GM19035 (cell line): ENCODE measurements around the gene SLC2A4RG.

Experiments used
- ATAC-seq: cut with Tn5 transposase; IDR thresholded peaks from one replicate; pipeline ENCODE4 v1.9.1; 2021; ENCODE audit not compliant: unreplicated experiment

Gene SLC2A4RG, protein sequence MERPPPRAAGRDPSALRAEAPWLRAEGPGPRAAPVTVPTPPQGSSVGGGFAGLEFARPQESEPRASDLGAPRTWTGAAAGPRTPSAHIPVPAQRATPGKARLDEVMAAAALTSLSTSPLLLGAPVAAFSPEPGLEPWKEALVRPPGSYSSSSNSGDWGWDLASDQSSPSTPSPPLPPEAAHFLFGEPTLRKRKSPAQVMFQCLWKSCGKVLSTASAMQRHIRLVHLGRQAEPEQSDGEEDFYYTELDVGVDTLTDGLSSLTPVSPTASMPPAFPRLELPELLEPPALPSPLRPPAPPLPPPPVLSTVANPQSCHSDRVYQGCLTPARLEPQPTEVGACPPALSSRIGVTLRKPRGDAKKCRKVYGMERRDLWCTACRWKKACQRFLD

DNA sequence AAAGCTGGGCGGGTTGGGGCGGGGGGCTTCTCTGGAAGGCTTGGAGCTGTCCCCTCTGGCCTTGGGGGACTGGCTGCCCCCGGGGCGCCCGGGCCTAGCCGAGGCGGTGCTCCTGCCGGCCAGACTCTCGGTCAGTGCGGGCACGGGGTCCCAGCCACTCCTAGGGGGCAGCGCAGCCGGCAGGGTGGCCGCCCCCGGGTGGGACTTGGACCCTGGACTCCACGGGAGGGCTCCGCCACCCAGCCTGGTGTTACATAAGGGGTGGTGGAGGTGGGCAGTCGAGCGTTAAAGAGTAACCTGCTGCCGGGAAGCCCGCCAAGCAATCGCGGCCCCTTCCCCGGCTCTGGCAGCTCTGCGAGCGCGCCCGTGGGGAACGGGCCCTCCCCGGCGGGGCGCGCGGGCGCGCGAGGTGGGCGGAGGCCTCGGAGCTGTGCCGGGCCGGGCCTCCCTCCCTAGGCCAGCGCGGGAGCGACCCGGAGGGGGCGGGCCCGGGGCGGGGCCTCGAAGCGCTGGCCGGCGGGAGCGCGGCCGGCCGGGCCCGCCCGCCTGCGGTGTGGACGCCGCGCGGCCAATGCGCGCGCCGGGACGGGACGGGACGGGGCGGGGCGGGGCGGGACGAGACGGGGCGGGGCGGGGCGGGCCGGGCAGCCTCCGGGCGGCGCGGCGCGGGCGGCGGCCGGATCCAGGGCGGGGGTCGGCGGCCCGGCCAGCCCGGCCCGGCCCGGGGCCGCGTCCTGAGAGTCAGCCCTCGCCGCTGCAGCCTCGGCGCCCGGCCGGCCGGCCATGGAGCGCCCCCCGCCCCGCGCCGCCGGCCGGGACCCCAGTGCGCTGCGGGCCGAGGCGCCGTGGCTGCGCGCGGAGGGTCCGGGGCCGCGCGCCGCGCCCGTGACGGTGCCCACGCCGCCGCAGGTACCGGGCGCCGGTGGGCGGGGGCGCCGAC, at the start of gene SLC2A4RG:
Gene SLC2A4RG (plus strand): TSS at position 647 of the 940 bp plus-strand sequence. CDS start 137 bp downstream, at position 784.
- ATAC-seq, result peak; percentile 52

DNA sequence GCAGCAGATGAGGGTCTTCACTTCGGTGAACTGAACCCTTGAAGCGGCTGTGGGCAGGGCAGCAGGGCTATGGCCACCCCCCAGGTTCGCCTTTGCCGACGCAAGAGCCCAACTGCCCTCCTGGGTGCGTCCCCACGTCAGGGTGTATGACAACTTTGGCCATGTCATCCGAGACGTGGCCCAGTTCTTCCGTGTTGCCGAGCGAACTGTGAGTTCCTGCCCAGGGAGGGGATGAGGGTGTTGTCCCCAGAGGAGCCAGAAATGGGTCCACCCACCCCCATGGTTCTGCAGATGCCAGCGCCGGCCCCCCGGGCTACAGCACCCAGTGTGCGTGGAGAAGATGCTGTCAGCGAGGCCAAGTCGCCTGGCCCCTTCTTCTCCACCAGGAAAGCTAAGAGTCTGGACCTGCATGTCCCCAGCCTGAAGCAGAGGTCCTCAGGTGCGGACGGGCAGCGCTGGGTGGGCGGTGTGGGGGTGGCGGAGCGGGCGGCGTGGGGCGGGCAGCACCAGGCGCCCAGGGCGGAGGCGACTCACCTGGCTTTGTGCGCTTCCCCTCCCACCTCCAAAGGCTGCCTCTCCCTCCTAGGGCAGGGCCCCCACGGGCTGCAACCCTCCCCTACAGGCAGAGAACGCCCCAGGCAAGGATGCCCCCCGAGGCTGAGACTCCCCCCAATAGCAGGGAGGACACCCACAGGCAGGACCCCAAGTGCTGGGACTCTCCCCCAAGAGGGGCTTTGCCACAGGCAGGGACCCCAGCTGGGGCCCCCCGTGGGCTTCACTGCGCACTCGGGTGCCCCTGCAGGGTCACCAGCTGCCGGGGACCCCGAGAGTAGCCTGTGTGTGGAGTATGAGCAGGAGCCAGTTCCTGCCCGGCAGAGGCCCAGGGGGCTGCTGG, 49.3 kb upstream of the SLC2A4RG start:
- no peak for ATAC-seq

DNA sequence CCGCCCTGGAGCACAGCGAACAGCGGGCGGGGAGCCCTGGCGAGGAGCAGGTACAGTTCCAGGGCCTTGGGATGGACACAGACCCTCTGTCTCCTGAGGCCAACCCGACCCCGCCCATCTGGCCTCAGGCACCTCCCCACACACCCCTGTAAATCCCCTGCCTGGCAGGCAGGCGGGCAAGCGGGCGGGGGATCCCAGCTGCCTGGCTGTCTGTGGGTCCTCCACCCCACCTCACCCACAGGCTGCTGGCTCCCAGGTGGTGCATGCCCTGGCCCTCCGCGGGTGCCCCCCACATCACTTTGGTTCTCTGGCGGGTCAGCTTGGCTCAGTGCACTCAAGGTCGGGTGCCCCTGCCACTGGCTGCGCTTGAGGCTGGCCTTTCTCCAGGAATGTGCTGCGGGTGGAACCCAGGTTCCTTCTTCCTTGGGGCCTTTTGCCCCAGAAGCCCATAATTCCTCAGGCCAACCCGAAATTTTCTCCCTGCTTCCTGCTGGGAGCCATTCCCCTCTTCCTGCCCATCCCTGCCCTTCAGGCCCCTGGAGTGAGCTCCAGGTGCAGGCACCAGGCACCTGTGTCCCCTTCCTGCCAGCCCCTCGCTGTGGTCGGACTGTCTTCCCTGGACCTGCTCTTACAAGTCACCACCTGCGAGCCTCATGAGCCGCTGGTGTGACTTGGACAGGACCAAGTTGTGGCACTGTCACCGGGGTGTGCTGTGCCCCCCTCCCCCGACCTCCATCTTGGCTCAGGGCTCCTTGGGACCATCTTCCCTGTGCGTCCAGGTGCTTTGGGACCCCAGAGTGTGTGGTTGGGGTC, 48.5 kb upstream of the SLC2A4RG start:
- ATAC-seq, result no peak

DNA sequence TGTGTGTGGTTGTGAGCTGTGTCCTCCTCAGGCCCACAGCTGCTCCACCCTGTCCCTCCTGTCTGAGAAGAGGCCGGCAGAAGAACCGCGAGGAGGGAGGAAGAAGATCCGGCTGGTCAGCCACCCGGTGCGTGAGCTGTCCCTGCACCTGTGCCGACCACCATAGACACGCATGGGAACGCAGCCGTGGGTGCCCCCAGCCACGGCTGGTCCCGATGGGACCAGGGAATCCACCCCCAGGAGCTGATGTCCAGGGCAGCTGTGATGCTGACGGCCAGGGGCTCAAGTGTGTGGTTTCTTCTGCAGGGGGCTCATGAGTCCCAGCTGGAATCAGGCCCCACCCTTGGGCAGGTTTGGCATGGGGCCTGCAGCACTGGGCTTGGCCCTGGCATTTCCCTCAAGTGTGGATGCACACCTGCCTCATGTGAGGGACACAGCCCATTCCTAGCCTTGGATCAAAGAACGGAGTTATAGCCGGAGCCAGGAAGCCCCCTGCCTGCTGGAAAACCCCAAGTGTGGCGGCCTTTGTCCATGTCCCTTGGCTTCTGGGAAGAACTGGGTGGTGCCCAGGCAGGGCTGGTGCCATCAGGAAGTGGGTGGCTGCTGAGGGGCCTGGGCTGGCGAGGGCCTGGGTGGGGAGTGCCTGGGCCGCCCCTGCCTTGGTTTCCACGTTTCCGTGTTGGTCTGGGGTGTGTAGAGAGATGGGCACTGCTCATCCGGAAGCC, 47.7 kb upstream of the SLC2A4RG start:
- no peak for ATAC-seq

DNA sequence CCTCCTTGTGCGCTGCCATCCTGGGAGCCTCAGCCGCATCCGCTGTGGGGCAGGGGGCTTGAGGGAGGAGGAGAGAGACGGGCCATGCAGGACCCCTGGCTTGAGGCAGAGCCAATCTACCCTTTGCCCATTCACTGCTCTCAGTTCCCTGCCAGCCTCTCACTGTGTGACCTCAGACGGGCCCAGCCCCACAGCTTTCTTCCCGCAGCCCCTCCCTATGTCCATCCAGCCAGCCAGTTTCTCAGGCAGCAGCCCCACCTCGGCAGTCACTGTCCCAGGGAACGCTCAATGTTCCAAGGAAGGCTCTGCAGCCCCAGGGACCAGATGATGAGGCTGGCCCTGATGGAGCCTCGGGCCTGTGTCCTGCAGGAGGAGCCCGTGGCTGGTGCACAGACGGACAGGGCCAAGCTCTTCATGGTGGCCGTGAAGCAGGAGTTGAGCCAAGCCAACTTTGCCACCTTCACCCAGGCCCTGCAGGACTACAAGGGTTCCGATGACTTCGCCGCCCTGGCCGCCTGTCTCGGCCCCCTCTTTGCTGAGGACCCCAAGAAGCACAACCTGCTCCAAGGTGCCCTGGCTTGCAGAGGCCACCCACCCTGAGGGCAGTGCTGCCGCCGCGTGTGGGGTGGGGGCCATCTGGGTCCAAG, 47.0 kb upstream of the SLC2A4RG start:
- ATAC-seq, result no peak

DNA sequence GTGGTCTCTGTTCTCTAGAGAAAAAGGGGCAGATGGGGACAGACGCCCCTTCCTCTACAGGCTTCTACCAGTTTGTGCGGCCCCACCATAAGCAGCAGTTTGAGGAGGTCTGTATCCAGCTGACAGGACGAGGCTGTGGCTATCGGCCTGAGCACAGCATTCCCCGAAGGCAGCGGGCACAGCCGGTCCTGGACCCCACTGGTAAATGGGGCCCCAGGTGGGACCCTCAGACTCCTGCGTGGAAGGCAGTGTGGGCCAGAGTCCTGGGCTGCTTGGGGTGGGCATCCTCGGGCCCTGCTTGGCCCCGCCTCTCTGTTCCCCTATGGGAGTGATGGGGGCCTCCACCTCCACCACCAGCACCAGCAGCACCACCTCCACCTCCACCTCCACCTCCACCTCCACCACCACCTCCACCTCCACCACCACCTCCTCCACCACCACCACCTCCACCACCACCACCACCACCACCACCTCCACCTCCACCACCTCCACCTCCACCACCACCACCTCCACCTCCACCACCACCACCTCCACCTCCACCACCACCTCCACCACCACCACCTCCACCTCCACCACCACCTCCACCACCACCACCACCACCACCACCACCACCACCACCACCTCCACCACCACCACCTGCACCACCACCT, 46.4 kb upstream of the SLC2A4RG start:
- ATAC-seq, result no peak

DNA sequence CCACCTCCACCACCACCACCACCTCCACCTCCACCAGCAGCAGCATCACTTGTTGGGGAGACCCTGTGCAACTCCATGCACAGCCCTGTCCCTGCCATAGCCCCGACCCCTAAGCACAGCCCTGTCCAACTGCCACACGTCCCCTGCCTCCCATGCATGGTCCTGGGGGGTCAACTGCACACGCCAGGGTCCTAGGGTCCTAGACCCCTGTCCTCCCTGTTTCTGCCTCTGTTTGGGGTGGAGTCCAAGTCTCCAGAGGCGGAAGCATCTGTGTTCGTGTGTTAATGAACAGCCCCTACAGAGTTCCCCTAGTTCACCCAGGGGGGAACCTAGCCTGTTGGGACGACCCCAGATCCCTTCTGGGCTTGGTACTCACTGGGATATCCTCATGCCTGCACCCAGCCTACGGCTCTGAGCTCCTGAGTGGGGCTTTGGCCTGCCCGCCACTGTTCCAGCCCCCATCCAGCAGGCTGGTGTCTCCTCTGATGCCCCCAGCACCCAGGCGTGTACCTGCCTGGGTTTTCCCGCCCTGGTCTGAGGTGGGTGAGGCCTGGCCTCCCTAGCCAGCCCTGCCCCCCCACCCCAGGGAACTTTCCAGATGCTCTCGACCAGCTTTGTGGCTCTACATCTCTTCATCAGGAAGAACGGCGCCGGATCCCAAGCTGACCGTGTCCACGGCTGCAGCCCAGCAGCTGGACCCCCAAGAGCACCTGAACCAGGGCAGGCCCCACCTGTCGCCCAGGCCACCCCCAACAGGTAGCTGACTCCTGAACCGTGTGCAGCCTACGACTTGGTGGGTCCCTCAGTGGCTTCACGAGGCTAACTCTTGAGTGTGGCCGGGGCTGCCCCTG, 45.6 kb upstream of the SLC2A4RG start:
- no peak for ATAC-seq

DNA sequence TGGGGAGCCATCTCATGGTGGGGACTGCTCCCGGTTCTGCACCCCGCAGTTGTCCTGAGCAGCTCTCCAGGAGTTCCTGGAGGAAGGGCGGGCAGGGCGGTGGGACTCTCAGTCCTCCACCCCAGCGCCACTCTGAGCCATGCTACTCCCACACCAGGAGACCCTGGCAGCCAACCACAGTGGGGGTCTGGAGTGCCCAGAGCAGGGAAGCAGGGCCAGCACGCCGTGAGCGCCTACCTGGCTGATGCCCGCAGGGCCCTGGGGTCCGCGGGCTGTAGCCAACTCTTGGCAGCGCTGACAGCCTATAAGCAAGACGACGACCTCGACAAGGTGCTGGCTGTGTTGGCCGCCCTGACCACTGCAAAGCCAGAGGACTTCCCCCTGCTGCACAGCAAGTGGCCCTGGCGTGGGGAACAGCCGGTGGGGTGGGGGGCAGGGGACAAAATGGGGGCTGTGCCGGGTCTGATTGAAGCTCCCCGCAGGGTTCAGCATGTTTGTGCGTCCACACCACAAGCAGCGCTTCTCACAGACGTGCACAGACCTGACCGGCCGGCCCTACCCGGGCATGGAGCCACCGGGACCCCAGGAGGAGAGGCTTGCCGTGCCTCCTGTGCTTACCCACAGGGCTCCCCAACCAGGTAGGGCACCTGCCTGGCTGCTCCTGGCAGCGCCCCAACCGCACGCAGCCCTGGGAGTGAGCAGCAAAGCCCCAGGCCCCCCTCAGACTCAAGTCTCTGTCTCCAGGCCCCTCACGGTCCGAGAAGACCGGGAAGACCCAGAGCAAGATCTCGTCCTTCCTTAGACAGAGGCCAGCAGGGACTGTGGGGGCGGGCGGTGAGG, 44.8 kb upstream of the SLC2A4RG start:
- no peak for ATAC-seq

DNA sequence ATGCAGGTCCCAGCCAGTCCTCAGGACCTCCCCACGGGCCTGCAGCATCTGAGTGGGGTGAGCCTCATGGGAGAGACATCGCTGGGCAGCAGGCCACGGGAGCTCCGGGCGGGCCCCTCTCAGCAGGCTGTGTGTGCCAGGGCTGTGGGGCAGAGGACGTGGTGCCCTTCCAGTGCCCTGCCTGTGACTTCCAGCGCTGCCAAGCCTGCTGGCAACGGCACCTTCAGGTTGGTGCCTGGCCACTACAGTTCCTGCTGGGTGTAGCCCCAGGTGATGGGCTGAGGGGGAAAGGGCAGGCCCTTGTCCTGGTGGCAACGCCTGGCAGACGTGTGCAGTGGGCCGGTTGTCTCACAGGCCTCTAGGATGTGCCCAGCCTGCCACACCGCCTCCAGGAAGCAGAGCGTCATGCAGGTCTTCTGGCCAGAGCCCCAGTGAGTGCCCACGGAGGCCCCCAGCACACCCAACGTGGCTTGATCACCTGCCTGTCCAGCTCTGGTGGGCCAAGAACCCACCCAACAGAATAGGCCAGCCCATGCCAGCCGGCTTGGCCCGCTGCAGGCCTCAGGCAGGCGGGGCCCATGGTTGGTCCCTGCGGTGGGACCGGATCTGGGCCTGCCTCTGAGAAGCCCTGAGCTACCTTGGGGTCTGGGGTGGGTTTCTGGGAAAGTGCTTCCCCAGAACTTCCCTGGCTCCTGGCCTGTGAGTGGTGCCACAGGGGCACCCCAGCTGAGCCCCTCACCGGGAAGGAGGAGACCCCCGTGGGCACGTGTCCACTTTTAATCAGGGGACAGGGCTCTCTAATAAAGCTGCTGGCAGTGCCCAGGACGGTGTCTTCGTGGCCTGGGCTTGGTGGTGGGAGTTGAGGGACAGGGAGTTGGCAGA, 43.9 kb upstream of the SLC2A4RG start:
- ATAC-seq, result no peak

DNA sequence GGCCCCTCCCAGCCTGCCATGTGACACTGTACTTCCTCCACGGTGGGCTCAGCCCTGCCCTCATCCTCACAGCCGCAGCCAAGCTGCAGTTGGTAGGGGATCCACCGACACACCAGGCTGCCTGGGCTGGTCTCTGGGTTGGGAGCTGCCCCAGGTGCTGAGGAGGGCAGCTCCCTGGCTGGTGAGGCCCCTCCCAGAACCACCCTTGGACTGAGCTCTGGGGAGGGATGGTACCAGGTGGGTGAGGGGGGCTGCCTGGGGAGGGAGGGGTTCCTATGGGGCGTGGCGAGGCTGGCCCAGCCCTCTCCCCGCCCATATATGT, 43.3 kb upstream of the SLC2A4RG start:
- no peak for ATAC-seq

DNA sequence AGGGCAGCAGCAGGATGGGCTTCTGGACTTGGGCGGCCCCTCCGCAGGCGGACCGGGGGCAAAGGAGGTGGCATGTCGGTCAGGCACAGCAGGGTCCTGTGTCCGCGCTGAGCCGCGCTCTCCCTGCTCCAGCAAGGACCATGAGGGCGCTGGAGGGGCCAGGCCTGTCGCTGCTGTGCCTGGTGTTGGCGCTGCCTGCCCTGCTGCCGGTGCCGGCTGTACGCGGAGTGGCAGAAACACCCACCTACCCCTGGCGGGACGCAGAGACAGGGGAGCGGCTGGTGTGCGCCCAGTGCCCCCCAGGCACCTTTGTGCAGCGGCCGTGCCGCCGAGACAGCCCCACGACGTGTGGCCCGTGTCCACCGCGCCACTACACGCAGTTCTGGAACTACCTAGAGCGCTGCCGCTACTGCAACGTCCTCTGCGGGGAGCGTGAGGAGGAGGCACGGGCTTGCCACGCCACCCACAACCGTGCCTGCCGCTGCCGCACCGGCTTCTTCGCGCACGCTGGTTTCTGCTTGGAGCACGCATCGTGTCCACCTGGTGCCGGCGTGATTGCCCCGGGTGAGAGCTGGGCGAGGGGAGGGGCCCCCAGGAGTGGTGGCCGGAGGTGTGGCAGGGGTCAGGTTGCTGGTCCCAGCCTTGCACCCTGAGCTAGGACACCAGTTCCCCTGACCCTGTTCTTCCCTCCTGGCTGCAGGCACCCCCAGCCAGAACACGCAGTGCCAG, 42.8 kb upstream of the SLC2A4RG start, which contains the start of gene TNFRSF6B:
Gene TNFRSF6B (plus strand): TSS at position 25 of the 729 bp plus-strand sequence. CDS start 116 bp downstream, at position 141.
- no peak for ATAC-seq

DNA sequence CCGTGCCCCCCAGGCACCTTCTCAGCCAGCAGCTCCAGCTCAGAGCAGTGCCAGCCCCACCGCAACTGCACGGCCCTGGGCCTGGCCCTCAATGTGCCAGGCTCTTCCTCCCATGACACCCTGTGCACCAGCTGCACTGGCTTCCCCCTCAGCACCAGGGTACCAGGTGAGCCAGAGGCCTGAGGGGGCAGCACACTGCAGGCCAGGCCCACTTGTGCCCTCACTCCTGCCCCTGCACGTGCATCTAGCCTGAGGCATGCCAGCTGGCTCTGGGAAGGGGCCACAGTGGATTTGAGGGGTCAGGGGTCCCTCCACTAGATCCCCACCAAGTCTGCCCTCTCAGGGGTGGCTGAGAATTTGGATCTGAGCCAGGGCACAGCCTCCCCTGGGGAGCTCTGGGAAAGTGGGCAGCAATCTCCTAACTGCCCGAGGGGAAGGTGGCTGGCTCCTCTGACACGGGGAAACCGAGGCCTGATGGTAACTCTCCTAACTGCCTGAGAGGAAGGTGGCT, 42.2 kb upstream of the SLC2A4RG start:
- ATAC-seq, result no peak

DNA sequence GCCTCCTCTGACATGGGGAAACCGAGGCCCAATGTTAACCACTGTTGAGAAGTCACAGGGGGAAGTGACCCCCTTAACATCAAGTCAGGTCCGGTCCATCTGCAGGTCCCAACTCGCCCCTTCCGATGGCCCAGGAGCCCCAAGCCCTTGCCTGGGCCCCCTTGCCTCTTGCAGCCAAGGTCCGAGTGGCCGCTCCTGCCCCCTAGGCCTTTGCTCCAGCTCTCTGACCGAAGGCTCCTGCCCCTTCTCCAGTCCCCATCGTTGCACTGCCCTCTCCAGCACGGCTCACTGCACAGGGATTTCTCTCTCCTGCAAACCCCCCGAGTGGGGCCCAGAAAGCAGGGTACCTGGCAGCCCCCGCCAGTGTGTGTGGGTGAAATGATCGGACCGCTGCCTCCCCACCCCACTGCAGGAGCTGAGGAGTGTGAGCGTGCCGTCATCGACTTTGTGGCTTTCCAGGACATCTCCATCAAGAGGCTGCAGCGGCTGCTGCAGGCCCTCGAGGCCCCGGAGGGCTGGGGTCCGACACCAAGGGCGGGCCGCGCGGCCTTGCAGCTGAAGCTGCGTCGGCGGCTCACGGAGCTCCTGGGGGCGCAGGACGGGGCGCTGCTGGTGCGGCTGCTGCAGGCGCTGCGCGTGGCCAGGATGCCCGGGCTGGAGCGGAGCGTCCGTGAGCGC, 41.6 kb upstream of the SLC2A4RG start:
- ATAC-seq, result no peak
